Hematopoietic multipotent progenitor cell treated with erythropoietin and hydrocortisone succinate and interleukin-3 and kit ligand, for 15 days (in vitro differentiated cells): Measurements from ENCODE around the gene KLHL1.
"Not testable (repeated sequence)": the region's sequence is repeated elsewhere in the genome, so short reads cannot be mapped to it uniquely, and the experiment has no call there.

Experiments
- DNase-seq: peaks from one replicate; pipeline ENCODE4 v3.0.0-alpha.2; 2015; ENCODE audit warnings: low spot score

The KLHL1 gene

GRCh38 chr13:70108356-70109105, at the start of gene KLHL1:
Gene KLHL1, minus strand, starts transcription at chr13:70108452. Its CDS starts 753 bp downstream, at chr13:70107699.
- DNase-seq, result no peak

- not testable (repeated sequence) for DNase-seq
Measured at GRCh38 chr13:70142658-70143057, 34.4 kb upstream of the KLHL1 start.

- no peak for DNase-seq
Measured at GRCh38 chr13:70128098-70128497, 19.8 kb upstream of the KLHL1 start.

GRCh38 chr13:70125693-70126092, 17.4 kb upstream of the KLHL1 start:
- no peak for DNase-seq

- DNase-seq, result no peak
Measured at GRCh38 chr13:70117338-70117905, 9.2 kb upstream of the KLHL1 start.

GRCh38 chr13:70107498-70108281, 562 bp downstream of the KLHL1 start, which contains the start of gene ATXN8OS:
Gene ATXN8OS, plus strand, starts transcription at chr13:70107826.
- no peak for DNase-seq

- DNase-seq, result no peak
Measured at GRCh38 chr13:70107125-70107497, 1.1 kb downstream of the KLHL1 start.

- DNase-seq, result no peak
Measured at GRCh38 chr13:70104481-70104880, 3.8 kb downstream of the KLHL1 start.

GRCh38 chr13:70098669-70099068, 9.6 kb downstream of the KLHL1 start:
- no peak for DNase-seq

- no peak for DNase-seq
Measured at GRCh38 chr13:70090036-70090723, 18.1 kb downstream of the KLHL1 start.

GRCh38 chr13:70088926-70089325, 19.3 kb downstream of the KLHL1 start:
- no peak for DNase-seq

GRCh38 chr13:70087247-70087646, 21.0 kb downstream of the KLHL1 start:
- no peak for DNase-seq

GRCh38 chr13:70080012-70080411, 28.2 kb downstream of the KLHL1 start:
- no peak for DNase-seq

- no peak for DNase-seq
Measured at GRCh38 chr13:70054572-70054971, 53.7 kb downstream of the KLHL1 start.

- DNase-seq, result no peak
Measured at GRCh38 chr13:70051531-70051930, 56.7 kb downstream of the KLHL1 start.

GRCh38 chr13:70043685-70044084, 64.6 kb downstream of the KLHL1 start:
- no peak for DNase-seq

- DNase-seq, result no peak
Measured at GRCh38 chr13:70042193-70042592, 66.1 kb downstream of the KLHL1 start.

GRCh38 chr13:70034286-70034685, 74.0 kb downstream of the KLHL1 start:
- no peak for DNase-seq

GRCh38 chr13:70027551-70027950, 80.7 kb downstream of the KLHL1 start:
- DNase-seq, result no peak

GRCh38 chr13:70023516-70023915, 84.7 kb downstream of the KLHL1 start:
- no peak for DNase-seq

- no peak for DNase-seq
Measured at GRCh38 chr13:70022646-70023045, 85.6 kb downstream of the KLHL1 start.

GRCh38 chr13:70016116-70016515, 92.1 kb downstream of the KLHL1 start:
- no peak for DNase-seq
